Thyroid gland (tissue), 4 donors: ENCODE data around the gene CDK8. TPM values are rescaled to one million over a fixed set of nuclear protein-coding genes. Genes with fewer than 3 reads are reported as not detected.

Experiments used
- DNase-seq, 2 donors: peaks; one replicate each; pipeline ENCODE4 v3.0.0-alpha.2; 2019
- H3K27ac ChIP-seq, 3 donors: fragments of 200-600 bp; sonication (generic); 1 replicate in 2 of 3; 2 replicates in 1 of 3; pipeline ENCODE4 v1.5.1; 2016 to 2019; ENCODE audit warnings: mild to moderate bottlenecking in 1 of 3, moderate library complexity in 1 of 3
- H3K27me3 ChIP-seq: fragments of 200-600 bp; sonication (generic); one replicate; pipeline ENCODE4 v1.5.1; 2019
- H3K36me3 ChIP-seq, 2 donors: fragments of 200-600 bp; sonication (generic); one replicate each; pipeline ENCODE4 v1.5.1; 2016 to 2019
- H3K4me1 ChIP-seq, 2 donors: fragments of 200-600 bp; sonication (generic); one replicate each; pipeline ENCODE4 v1.5.1; 2017 to 2019
- H3K4me3 ChIP-seq, 3 donors: fragments of 200-600 bp; sonication (generic); replicated peaks in 1 of 3; 1 replicate in 2 of 3; 2 replicates in 1 of 3; pipeline ENCODE4 v1.5.1; 2016; ENCODE audit warnings: mild to moderate bottlenecking in 1 of 3
- H3K9me3 ChIP-seq: fragments of 200-600 bp; sonication (generic); one replicate; pipeline ENCODE4 v1.5.1; 2017
- POLR2A ChIP-seq, 2 donors: fragments of 450-650 bp; IDR thresholded peaks; one replicate each; pipeline ENCODE4 v1.6.1; 2017; ENCODE audit warnings: antibody characterized with exemption in 2 of 2, mild to moderate bottlenecking in 2 of 2, moderate library complexity in 1 of 2
- WGBS, 2 donors: methylation state at CpG; one replicate each; pipeline ENCODE4 v1.1.5; 2017; 5-methylcytosine and 5-hydroxymethylcytosine counted together
- intact Hi-C: fragments of 100-400 bp; cut with DNase I; formaldehyde crosslinking; loops from one replicate; pipeline ENCODE4 v1.15.1; 2023
- total RNA-seq, 4 donors: library from RNA; depleted of rRNA; stranded (reverse); fragments of >200 nt; gene quantifications; one replicate each; pipeline ENCODE4 v1.2.3, GENCODE V29; 2016
- TF ChIP-seq, protein P1 (sequence below), 6 experiments: fragments of 200-600 bp in 3 of 6; fragments of 450-650 bp in 3 of 6; sonication (generic) in 3 of 6; IDR thresholded peaks; one replicate each; pipeline ENCODE4 v1.5.1; 2016 to 2019; ENCODE audit warnings: antibody characterized with exemption in 6 of 6, mild to moderate bottlenecking in 2 of 6, inconsistent platforms in 1 of 6, moderate library complexity in 1 of 6

The CDK8 gene
- total RNA-seq, 4 donors from 2014 or later, result 14.2 to 16.2 (median 15.1) TPM

DNA sequence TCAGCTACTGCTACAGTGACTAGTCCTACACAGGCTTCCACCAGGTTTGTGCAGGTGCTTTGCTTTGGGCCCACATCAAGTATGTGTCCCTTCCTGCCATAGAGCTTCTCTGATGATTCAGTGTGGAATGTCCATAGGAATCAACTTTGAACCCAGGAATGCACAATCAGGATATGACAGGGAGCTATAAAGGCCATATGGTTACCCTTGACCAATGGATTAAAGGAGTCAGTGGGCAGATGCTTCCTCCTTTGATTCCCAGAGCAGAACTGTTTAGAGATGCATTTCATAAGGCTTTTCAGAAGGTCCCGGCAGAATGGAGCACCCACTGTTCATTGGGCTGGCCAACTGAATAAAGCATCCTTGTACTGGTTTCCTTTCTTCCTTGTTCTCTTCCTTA is 158.3 kb downstream of the CDK8 start:
- no peaks in the 10 kb centered on the region for H3K27me3 ChIP-seq
- TF ChIP-seq POLR2A (IDR thresholded peaks at IDR 0.05), result no peak
- TF ChIP-seq, protein P1, sequence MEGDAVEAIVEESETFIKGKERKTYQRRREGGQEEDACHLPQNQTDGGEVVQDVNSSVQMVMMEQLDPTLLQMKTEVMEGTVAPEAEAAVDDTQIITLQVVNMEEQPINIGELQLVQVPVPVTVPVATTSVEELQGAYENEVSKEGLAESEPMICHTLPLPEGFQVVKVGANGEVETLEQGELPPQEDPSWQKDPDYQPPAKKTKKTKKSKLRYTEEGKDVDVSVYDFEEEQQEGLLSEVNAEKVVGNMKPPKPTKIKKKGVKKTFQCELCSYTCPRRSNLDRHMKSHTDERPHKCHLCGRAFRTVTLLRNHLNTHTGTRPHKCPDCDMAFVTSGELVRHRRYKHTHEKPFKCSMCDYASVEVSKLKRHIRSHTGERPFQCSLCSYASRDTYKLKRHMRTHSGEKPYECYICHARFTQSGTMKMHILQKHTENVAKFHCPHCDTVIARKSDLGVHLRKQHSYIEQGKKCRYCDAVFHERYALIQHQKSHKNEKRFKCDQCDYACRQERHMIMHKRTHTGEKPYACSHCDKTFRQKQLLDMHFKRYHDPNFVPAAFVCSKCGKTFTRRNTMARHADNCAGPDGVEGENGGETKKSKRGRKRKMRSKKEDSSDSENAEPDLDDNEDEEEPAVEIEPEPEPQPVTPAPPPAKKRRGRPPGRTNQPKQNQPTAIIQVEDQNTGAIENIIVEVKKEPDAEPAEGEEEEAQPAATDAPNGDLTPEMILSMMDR (IDR thresholded peaks at IDR 0.05), result no peak
- no peaks in the 10 kb centered on the region for H3K9me3 ChIP-seq
- no peaks in the 10 kb centered on the region for H3K36me3 ChIP-seq
- H3K4me3 ChIP-seq, result no peak overlapping the region
- H3K4me1 ChIP-seq, result no peaks in the 10 kb centered on the region
- 77 to 79% methylated on average over 1 of the region's 1 CpG for WGBS, 2 donors
- intact Hi-C loops, result no loop called here
- no peak overlapping the region for H3K27ac ChIP-seq
- DNase-seq, result no peak

DNA sequence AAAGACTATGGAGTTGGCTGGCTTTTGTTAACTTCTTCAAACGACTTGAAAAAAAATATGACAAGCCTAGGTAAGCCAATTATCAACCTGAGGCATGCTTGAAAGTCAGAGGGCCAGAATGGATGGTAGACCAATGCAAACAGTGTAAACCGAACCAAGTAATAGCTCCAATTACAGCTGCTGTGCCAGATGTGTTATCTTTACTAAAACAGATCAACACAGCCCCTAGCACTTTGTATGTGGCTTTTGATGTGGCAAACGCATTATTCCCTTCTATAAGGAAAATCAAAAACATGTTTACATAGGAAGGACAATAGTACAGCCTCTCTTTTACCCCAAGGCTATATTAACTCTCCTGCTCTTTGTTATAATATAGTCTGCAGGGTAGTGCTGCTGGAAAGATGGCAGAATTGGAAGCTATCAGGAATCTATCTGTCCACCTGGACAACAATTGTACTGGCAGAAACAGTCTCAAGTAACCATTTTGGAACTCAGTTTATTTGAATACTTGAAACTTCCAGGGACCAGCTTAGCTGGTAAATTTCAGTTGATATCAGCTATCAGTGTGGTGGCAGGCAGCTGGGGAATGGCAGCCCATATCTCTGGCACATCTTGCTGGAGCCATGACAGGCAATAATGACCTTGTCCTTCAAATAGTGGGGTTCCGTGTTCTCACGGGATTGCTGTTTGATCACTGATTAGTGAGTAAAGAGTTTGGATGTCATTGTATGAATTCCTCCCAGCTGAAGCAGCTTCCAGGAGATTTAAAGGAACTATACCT is 159.2 kb downstream of the CDK8 start:
- no peak for DNase-seq
- Histone ChIP-seq H3K27ac (no peak overlapping the region), H3K4me1 (no peaks in the 10 kb centered on the region), H3K4me3 (no peak overlapping the region), H3K27me3 (no peaks in the 10 kb centered on the region), H3K36me3 (no peaks in the 10 kb centered on the region), H3K9me3 (no peaks in the 10 kb centered on the region)
- TF ChIP-seq, protein P1 (IDR thresholded peaks at IDR 0.05), result no peak
- TF ChIP-seq POLR2A (IDR thresholded peaks at IDR 0.05), result no peak
- intact Hi-C loops, result no loop called here
- 69 to 77% methylated on average over 5 of the region's 5 CpGs for WGBS, 2 donors

DNA sequence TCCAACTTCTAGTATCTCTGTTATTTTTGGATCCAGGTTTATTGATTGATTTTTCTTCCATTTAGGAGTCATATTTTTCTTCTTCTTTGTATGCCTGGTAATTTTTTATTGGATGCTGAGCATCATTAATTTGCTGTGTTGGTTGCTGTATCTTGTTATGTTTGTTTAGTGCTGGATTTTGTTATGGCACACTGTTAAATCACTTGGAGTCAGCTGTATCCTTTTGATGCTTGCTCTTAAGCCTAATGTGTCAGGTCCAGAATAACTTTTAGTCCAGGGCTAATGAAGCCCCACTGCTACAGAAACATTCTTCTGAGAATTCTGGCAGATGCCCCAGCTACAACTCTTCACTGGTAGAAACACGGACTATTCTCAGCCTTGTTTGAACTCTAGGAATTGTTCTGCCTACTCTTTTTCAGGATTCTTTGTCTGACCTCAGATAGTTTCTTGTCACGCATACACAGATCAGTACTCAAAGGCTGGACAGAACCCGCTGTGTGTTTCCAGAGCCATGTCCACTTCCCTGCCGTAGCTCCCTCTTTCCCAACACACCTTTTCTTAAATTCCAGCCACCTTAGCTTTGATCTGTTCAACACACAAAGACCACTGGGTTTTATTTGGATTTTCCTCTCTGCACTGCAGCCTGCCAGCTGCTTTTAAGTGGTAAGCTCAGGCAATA is 166.5 kb downstream of the CDK8 start:
- H3K27ac ChIP-seq, result no peak overlapping the region

DNA sequence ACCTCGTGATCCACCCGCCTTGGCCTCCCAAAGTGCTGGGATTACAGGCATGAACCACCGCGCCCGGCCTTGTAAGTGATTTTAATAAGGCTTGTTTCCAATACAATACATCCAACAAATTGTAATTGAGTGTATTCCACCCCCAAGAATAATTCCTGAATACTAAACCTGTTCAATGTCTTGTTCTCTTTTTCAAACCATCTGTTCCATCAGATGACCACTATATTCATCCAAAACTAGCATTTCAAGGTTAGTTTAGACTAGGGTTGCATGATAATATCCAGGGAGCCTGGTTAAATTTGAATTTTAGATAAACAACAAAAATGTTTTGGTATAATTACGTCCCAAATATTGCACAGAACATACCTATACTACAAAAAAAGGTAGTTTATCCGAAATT is 168.1 kb downstream of the CDK8 start:
- no peak for TF ChIP-seq POLR2A (IDR thresholded peaks at IDR 0.05)
- TF ChIP-seq, protein P1 (IDR thresholded peaks at IDR 0.05), result no peak
- 92 to 93% methylated on average over 7 of the region's 7 CpGs for WGBS, 2 donors
- H3K9me3 ChIP-seq, result no peaks in the 10 kb centered on the region
- H3K4me1 ChIP-seq, result peaks cover 13 to 18% of the 10 kb centered on the region in 2 donors
- H3K27me3 ChIP-seq, result no peaks in the 10 kb centered on the region
- H3K4me3 ChIP-seq, result no peak overlapping the region
- DNase-seq, result no peak
- intact Hi-C loops, result no loop called here
- no peaks in the 10 kb centered on the region for H3K36me3 ChIP-seq
- H3K27ac ChIP-seq, result no peak overlapping the region

More for the DNA sequence above, 166.5 kb downstream of the CDK8 start:
- 62 to 68% methylated on average over 4 of the region's 4 CpGs for WGBS, 2 donors
- TF ChIP-seq POLR2A (IDR thresholded peaks at IDR 0.05), result no peak
- TF ChIP-seq, protein P1 (IDR thresholded peaks at IDR 0.05), result no peak
- H3K4me3 ChIP-seq, result no peak overlapping the region
- no peaks in the 10 kb centered on the region for H3K36me3 ChIP-seq
- no peaks in the 10 kb centered on the region for H3K27me3 ChIP-seq
- DNase-seq, result no peak
- peaks cover 5 to 9% of the 10 kb centered on the region in 2 donors for H3K4me1 ChIP-seq
- H3K9me3 ChIP-seq, result no peaks in the 10 kb centered on the region
- intact Hi-C loops, result no loop called here

DNA sequence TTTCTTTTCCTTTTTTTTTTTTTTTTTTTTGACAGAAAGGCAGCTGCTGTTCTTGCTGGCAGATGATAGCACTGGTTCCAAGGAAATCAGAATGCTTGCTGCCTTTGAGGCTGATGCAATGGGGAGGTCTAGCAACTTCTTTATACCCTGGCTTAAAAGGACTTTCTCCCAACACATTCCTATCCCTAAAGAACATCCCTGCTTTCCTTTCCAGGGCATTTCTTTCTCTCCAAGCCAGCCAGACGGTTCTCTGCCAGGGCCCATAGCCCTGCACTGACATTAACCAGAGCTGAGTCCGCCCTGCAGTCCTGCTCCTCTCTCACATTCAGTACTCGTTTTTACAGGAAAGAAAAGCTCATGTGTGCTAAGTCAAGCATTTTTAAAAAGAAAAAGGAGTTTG is 169.7 kb downstream of the CDK8 start:
- no peaks in the 10 kb centered on the region for H3K27me3 ChIP-seq
- DNase-seq, result no peak
- H3K27ac ChIP-seq, result no peak overlapping the region
- no peaks in the 10 kb centered on the region for H3K9me3 ChIP-seq
- intact Hi-C loops, result no loop called here
- H3K4me1 ChIP-seq, result peaks cover 13 to 18% of the 10 kb centered on the region in 2 donors
- WGBS, 2 donors, result 60 to 72% methylated on average over 3 of the region's 3 CpGs
- TF ChIP-seq, protein P1 (IDR thresholded peaks at IDR 0.05), result no peak
- TF ChIP-seq POLR2A (IDR thresholded peaks at IDR 0.05), result no peak
- H3K4me3 ChIP-seq, result no peak overlapping the region
- H3K36me3 ChIP-seq, result no peaks in the 10 kb centered on the region
